ENCODE data around the gene NRCAM. TPM values are rescaled to one million over a fixed set of nuclear protein-coding genes. Genes with fewer than 3 reads are reported as not detected.

NRCAM gene
- total and polyA plus RNA-seq, 2 donors (not counting 1 experiment from before 2014, with no cell fraction given), result 0.75 to 4.6 TPM

DNA sequence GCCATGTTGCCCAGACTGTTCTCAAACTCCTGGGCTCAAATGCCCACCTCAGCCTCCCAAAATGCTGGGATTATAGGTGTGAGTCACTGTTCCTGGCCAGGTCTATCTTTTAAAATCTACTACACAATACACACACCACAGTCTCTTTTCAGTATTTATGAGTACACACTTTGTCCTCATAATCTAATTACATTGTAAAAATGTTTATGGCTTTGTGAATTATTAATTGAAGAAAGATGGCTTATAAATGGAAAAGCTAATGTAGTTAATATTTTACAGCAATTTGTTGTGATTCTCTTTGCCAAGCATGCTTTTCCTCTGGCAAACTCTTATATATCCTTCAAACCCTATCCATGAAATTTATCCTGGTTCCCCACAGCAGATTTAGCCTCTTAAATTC lies 348.1 kb downstream of the NRCAM start:
- Histone ChIP-seq H3K4me1 (ENCODE audit: control insufficient read depth in 2 of 2, insufficient read depth in 2 of 2, low read length in 2 of 2) (no peaks in the 10 kb centered on the region), H3K79me2 (ENCODE audit: control insufficient read depth, insufficient read depth, low read length) (no peaks in the 10 kb centered on the region), H3K4me2 (replicated peaks; ENCODE audit: low read depth, low read length, poor library complexity, severe bottlenecking) (no peak overlapping the region), H2AFZ (ENCODE audit: insufficient read depth, low read depth, low read length, poor library complexity, severe bottlenecking) (no peak overlapping the region), H3K36me3 (replicated peaks in 1 of 2; ENCODE audit: control extremely low read depth in 1 of 2, control insufficient read depth in 1 of 2, extremely low read depth in 1 of 2, insufficient read depth in 2 of 2, low read length in 1 of 2) (no peaks in the 10 kb centered on the region), H3K27me3 (replicated peaks in 1 of 4; ENCODE audit: control extremely low read depth in 1 of 4, control insufficient read depth in 3 of 4, insufficient read depth in 4 of 4, low read length in 3 of 4) (no peaks in the 10 kb centered on the region), H3K4me3 (ENCODE audit: control extremely low read depth in 1 of 5, extremely low read depth in 1 of 5, insufficient read depth in 1 of 5, low read depth in 2 of 5, low read length in 4 of 5) (no peak overlapping the region), H4K20me1 (ENCODE audit: control insufficient read depth, insufficient read depth, low read length, poor library complexity, severe bottlenecking) (no peaks in the 10 kb centered on the region), H3K9me3 (ENCODE audit: control extremely low read depth in 1 of 3, control insufficient read depth in 2 of 3, insufficient read depth in 1 of 3, low read length in 2 of 3) (no peaks in the 10 kb centered on the region), H3K27ac (ENCODE audit: low read length in 2 of 2) (no peak overlapping the region), H3K9ac (ENCODE audit: low read length) (no peak overlapping the region)
- DNase-seq (no peak), ATAC-seq (ENCODE audit: low read depth) (no peak)
- ChIA-PET CTCF (interaction anchor here (1.2 to 8.9 kb wide), 2 partner anchors 35 to 38 kb away, joined by 4 to 140 read pairs; no protein-coding TSS in a partner anchor), POLR2A (no interaction called here)
- H3K9me3 Mint-ChIP-seq (ENCODE audit: insufficient read depth), result no peaks in the 10 kb centered on the region
- TF ChIP-seq EZH2 (IDR thresholded peaks at IDR 0.05; ENCODE audit: borderline replicate concordance, insufficient read depth, low read depth, low read length, poor library complexity, severe bottlenecking), result no peak
- TF ChIP-seq, protein P1, sequence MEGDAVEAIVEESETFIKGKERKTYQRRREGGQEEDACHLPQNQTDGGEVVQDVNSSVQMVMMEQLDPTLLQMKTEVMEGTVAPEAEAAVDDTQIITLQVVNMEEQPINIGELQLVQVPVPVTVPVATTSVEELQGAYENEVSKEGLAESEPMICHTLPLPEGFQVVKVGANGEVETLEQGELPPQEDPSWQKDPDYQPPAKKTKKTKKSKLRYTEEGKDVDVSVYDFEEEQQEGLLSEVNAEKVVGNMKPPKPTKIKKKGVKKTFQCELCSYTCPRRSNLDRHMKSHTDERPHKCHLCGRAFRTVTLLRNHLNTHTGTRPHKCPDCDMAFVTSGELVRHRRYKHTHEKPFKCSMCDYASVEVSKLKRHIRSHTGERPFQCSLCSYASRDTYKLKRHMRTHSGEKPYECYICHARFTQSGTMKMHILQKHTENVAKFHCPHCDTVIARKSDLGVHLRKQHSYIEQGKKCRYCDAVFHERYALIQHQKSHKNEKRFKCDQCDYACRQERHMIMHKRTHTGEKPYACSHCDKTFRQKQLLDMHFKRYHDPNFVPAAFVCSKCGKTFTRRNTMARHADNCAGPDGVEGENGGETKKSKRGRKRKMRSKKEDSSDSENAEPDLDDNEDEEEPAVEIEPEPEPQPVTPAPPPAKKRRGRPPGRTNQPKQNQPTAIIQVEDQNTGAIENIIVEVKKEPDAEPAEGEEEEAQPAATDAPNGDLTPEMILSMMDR (IDR thresholded peaks at IDR 0.05), result no peak
- H3K4me1 Mint-ChIP-seq, result no peaks in the 10 kb centered on the region
- H3K4me3 Mint-ChIP-seq, result no peak overlapping the region
- peaks cover 6% of the 10 kb centered on the region for H3K27me3 Mint-ChIP-seq
- no peak overlapping the region for H3K27ac Mint-ChIP-seq
- intact Hi-C loops (cut with micrococcal nuclease), result no loop called here

DNA sequence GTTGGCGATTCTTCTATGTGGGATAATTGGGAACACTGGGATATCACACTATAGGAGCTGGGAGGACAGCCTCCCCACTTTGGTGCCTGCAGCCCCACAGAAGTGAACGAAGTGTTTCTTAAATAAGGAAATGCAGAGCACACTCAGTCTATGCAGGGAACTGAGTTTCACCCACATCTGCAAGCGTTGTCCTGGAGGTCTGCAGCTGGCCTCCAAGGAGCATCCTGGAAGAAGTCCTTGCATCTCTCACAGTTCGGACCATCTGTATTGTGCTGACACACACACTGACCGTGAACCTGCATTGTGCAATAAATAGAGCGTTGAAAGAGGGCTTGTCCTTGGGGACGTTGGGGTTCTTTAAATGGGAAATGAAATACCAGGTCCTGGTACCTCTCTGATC lies 351.9 kb downstream of the NRCAM start:
- Mint-ChIP-seq H3K4me3 (no peak overlapping the region), H3K27me3 (peaks cover 18% of the 10 kb centered on the region), H3K9me3 (ENCODE audit: insufficient read depth) (no peaks in the 10 kb centered on the region), H3K27ac (no peak overlapping the region), H3K4me1 (no peaks in the 10 kb centered on the region)
- no peak overlapping the region for H3K4me2 ChIP-seq (replicated peaks; ENCODE audit: low read depth, low read length, poor library complexity, severe bottlenecking)
- H3K79me2 ChIP-seq (ENCODE audit: control insufficient read depth, insufficient read depth, low read length), result no peaks in the 10 kb centered on the region
- ChIA-PET CTCF (interaction anchor here (0.8 to 1.1 kb wide), 2 partner anchors 16 to 41 kb away, joined by 4 to 7 read pairs; no protein-coding TSS in a partner anchor), POLR2A (no interaction called here)
- no peaks in the 10 kb centered on the region for H3K27me3 ChIP-seq (replicated peaks in 1 of 4; ENCODE audit: control extremely low read depth in 1 of 4, control insufficient read depth in 3 of 4, insufficient read depth in 4 of 4, low read length in 3 of 4)
- no peak overlapping the region for H3K27ac ChIP-seq (ENCODE audit: low read length in 2 of 2)
- H4K20me1 ChIP-seq (ENCODE audit: control insufficient read depth, insufficient read depth, low read length, poor library complexity, severe bottlenecking), result no peaks in the 10 kb centered on the region
- WGBS (ENCODE audit: insufficient coverage), result 94% methylated on average over 4 of the region's 7 CpGs
- ATAC-seq (ENCODE audit: low read depth) (no peak), DNase-seq (no peak)
- no peaks in the 10 kb centered on the region for H3K9me3 ChIP-seq (ENCODE audit: control extremely low read depth in 1 of 3, control insufficient read depth in 2 of 3, insufficient read depth in 1 of 3, low read length in 2 of 3)
- TF ChIP-seq, protein P1 (IDR thresholded peaks at IDR 0.05), result no peak
- no peak for TF ChIP-seq EZH2 (IDR thresholded peaks at IDR 0.05; ENCODE audit: borderline replicate concordance, insufficient read depth, low read depth, low read length, poor library complexity, severe bottlenecking)
- H3K4me1 ChIP-seq (ENCODE audit: control insufficient read depth in 2 of 2, insufficient read depth in 2 of 2, low read length in 2 of 2), result no peaks in the 10 kb centered on the region
- no peak overlapping the region for H3K9ac ChIP-seq (ENCODE audit: low read length)
- no peaks in the 10 kb centered on the region for H3K36me3 ChIP-seq (replicated peaks in 1 of 2; ENCODE audit: control extremely low read depth in 1 of 2, control insufficient read depth in 1 of 2, extremely low read depth in 1 of 2, insufficient read depth in 2 of 2, low read length in 1 of 2)
- H3K4me3 ChIP-seq (ENCODE audit: control extremely low read depth in 1 of 5, extremely low read depth in 1 of 5, insufficient read depth in 1 of 5, low read depth in 2 of 5, low read length in 4 of 5), result no peak overlapping the region
- no peak overlapping the region for H2AFZ ChIP-seq (ENCODE audit: insufficient read depth, low read depth, low read length, poor library complexity, severe bottlenecking)
- intact Hi-C loops (cut with micrococcal nuclease), result no loop called here

Measured in B cell (primary cell).